Neuronal stem cell (in vitro differentiated cells): ENCODE data around the gene STX4.

Experiments
- DNase-seq: peaks from one replicate; pipeline ENCODE4 v3.0.0-alpha.2; 2013; ENCODE audit warnings: low spot score
- H2AFZ ChIP-seq: one replicate; pipeline ENCODE4 v1.6.1; 2013; ENCODE audit warnings: mild to moderate bottlenecking, low read length, inconsistent platforms
- H2AK5ac ChIP-seq: 2 replicates; pipeline ENCODE4 v1.6.1; 2013; ENCODE audit warnings: low read depth, mild to moderate bottlenecking, inconsistent platforms, low read length, moderate library complexity, mixed read lengths
- H2BK120ac ChIP-seq: 2 replicates; pipeline ENCODE4 v1.6.1; 2013; ENCODE audit warnings: low read depth, mild to moderate bottlenecking, inconsistent platforms, low read length, moderate library complexity, mixed read lengths
- H2BK12ac ChIP-seq: one replicate; pipeline ENCODE4 v1.6.1; 2013; ENCODE audit warnings: low read length, inconsistent platforms
- H2BK15ac ChIP-seq: 2 replicates; pipeline ENCODE4 v1.6.1; 2013; ENCODE audit warnings: mild to moderate bottlenecking, low read length, inconsistent platforms, mixed read lengths
- H2BK5ac ChIP-seq: one replicate; pipeline ENCODE4 v1.6.1; 2013; ENCODE audit warnings: inconsistent platforms, mild to moderate bottlenecking, low read length, moderate library complexity
- H3K14ac ChIP-seq: one replicate; pipeline ENCODE4 v1.6.1; 2013; ENCODE audit warnings: low read length, inconsistent platforms
- H3K18ac ChIP-seq: 2 replicates; pipeline ENCODE4 v1.6.1; 2013; ENCODE audit warnings: low read length, inconsistent platforms
- H3K23ac ChIP-seq: 2 replicates; pipeline ENCODE4 v1.6.1; 2013; ENCODE audit warnings: low read depth, mild to moderate bottlenecking, mixed read lengths, low read length, inconsistent platforms; ENCODE audit not compliant: poor library complexity
- H3K27ac ChIP-seq: replicated peaks from 3 replicates; pipeline ENCODE4 v1.5.1; 2013; ENCODE audit warnings: low read length, inconsistent platforms
- H3K27me3 ChIP-seq, 3 experiments: 2 replicates each; pipeline ENCODE4 v1.6.1; 2013; ENCODE audit warnings: low read length in 3 of 3, mild to moderate bottlenecking in 2 of 3, inconsistent platforms in 1 of 3, low read depth in 1 of 3, mixed read lengths in 1 of 3, moderate library complexity in 1 of 3; ENCODE audit not compliant: control insufficient read depth in 3 of 3, insufficient read depth in 3 of 3
- H3K36me3 ChIP-seq, 2 donors: replicated peaks in 1 of 2; 2 replicates each; pipeline ENCODE4 v1.6.1; 2013; ENCODE audit warnings: low read length in 2 of 2; ENCODE audit not compliant: control insufficient read depth in 2 of 2, insufficient read depth in 2 of 2
- H3K4ac ChIP-seq: 2 replicates; pipeline ENCODE4 v1.6.1; 2013; ENCODE audit warnings: inconsistent platforms, mild to moderate bottlenecking, low read length, moderate library complexity
- H3K4me1 ChIP-seq, 2 donors: 1 replicate in 1 of 2; 2 replicates in 1 of 2; pipeline ENCODE4 v1.6.1; 2013; ENCODE audit warnings: low read length in 2 of 2, low read depth in 1 of 2; ENCODE audit not compliant: control insufficient read depth in 2 of 2, insufficient read depth in 1 of 2
- H3K4me2 ChIP-seq: one replicate; pipeline ENCODE4 v1.6.1; 2013; ENCODE audit warnings: mild to moderate bottlenecking, low read length, inconsistent platforms; ENCODE audit not compliant: insufficient read depth, poor library complexity, severe bottlenecking
- H3K4me3 ChIP-seq, 2 donors: 2 replicates each; pipeline ENCODE4 v1.5.1; 2013; ENCODE audit warnings: low read length in 2 of 2, mild to moderate bottlenecking in 2 of 2, inconsistent platforms in 1 of 2, moderate library complexity in 1 of 2
- H3K79me1 ChIP-seq: one replicate; pipeline ENCODE4 v1.6.1; 2013; ENCODE audit warnings: low read depth, mild to moderate bottlenecking, inconsistent platforms, low read length, moderate library complexity
- H3K9ac ChIP-seq: one replicate; pipeline ENCODE4 v1.6.1; 2013; ENCODE audit warnings: mild to moderate bottlenecking, low read depth, low read length, inconsistent platforms; ENCODE audit not compliant: poor library complexity
- H3K9me3 ChIP-seq, 2 donors: replicated peaks in 1 of 2; 2 replicates each; pipeline versions ENCODE3 to v1.6.1; 2013; ENCODE audit warnings: low read length in 2 of 2, mild to moderate bottlenecking in 2 of 2, inconsistent platforms in 1 of 2, low read depth in 1 of 2, mixed read lengths in 1 of 2, moderate library complexity in 1 of 2; ENCODE audit not compliant: control insufficient read depth in 2 of 2, insufficient read depth in 1 of 2
- H4K8ac ChIP-seq: one replicate; pipeline ENCODE4 v1.6.1; 2013; ENCODE audit warnings: low read depth, mild to moderate bottlenecking, inconsistent platforms, low read length, moderate library complexity
- H4K91ac ChIP-seq: one replicate; pipeline ENCODE4 v1.6.1; 2013; ENCODE audit warnings: low read length, low read depth, mild to moderate bottlenecking, inconsistent platforms; ENCODE audit not compliant: poor library complexity
- WGBS, 2 donors: extraction: QIAGEN DNeasy Blood & Tissue Kit; methylation state at CpG; one replicate each; pipeline ENCODE4 v1.1.7; 2013; ENCODE audit warnings: missing lambda C conversion rate in 2 of 2, mixed read lengths in 1 of 2; ENCODE audit not compliant: insufficient read length in 2 of 2, insufficient replicate concordance in 1 of 2; ENCODE audit errors: extremely low coverage in 2 of 2; 5-methylcytosine and 5-hydroxymethylcytosine counted together

STX4 gene

GRCh38 chr16:31077592-31078396 lies 44.4 kb downstream of the STX4 start:
- H3K9ac ChIP-seq, result no peak overlapping the region
- H2BK15ac ChIP-seq, result no peak overlapping the region
- H2AFZ ChIP-seq, result no peak overlapping the region
- DNase-seq, result no peak
- WGBS, 2 donors, result no CpG with 5 or more reads among the region's 30 CpGs
- H3K23ac ChIP-seq, result peak overlapping the region; percentile 65
- no peak overlapping the region for H3K4me3 ChIP-seq
- H2AK5ac ChIP-seq, result no peak overlapping the region
- H4K91ac ChIP-seq, result no peak overlapping the region
- H3K27me3 ChIP-seq, result no peaks in the 10 kb centered on the region
- H3K27ac ChIP-seq, result no peak overlapping the region
- H3K4me1 ChIP-seq, result peaks cover 0 to 3% of the 10 kb centered on the region in 2 donors
- no peak overlapping the region for H3K14ac ChIP-seq
- peaks cover 34% of the 10 kb centered on the region for H3K79me1 ChIP-seq
- no peak overlapping the region for H4K8ac ChIP-seq
- H3K4ac ChIP-seq, result no peak overlapping the region
- H2BK5ac ChIP-seq, result no peak overlapping the region
- H3K18ac ChIP-seq, result no peak overlapping the region
- H2BK12ac ChIP-seq, result no peak overlapping the region
- H3K4me2 ChIP-seq, result no peak overlapping the region
- H3K9me3 ChIP-seq, result no peaks in the 10 kb centered on the region
- H3K36me3 ChIP-seq, result peaks cover 66 to 72% of the 10 kb centered on the region in 2 donors
- no peak overlapping the region for H2BK120ac ChIP-seq

- Histone ChIP-seq H3K36me3 (peaks cover 67 to 82% of the 10 kb centered on the region in 2 donors), H2BK5ac (no peak overlapping the region), H3K4me1 (peaks cover 0 to 3% of the 10 kb centered on the region in 2 donors), H3K23ac (no peak overlapping the region), H3K4me3 (no peak overlapping the region), H3K79me1 (peaks cover 34% of the 10 kb centered on the region), H4K91ac (no peak overlapping the region), H3K4ac (no peak overlapping the region), H4K8ac (no peak overlapping the region), H3K4me2 (no peak overlapping the region), H3K18ac (no peak overlapping the region), H3K9me3 (no peaks in the 10 kb centered on the region), H2AFZ (no peak overlapping the region), H2BK120ac (no peak overlapping the region), H3K27me3 (no peaks in the 10 kb centered on the region), H2BK12ac (no peak overlapping the region), H2BK15ac (no peak overlapping the region), H3K27ac (no peak overlapping the region), H2AK5ac (no peak overlapping the region), H3K9ac (no peak overlapping the region), H3K14ac (no peak overlapping the region)
- DNase-seq, result no peak
- WGBS, 2 donors, result no CpG with 5 or more reads among the region's 15 CpGs
Observed at GRCh38 chr16:31078597-31079341, 45.4 kb downstream of the STX4 start.

GRCh38 chr16:31079342-31079944 lies 46.1 kb downstream of the STX4 start:
- Histone ChIP-seq H2BK15ac (no peak overlapping the region), H3K79me1 (peaks cover 34% of the 10 kb centered on the region), H3K9me3 (no peaks in the 10 kb centered on the region), H2BK5ac (no peak overlapping the region), H3K27me3 (no peaks in the 10 kb centered on the region), H3K23ac (no peak overlapping the region), H3K18ac (no peak overlapping the region), H3K4me3 (no peak overlapping the region), H4K8ac (no peak overlapping the region), H3K4ac (no peak overlapping the region), H2BK120ac (no peak overlapping the region), H3K36me3 (peaks cover 67 to 88% of the 10 kb centered on the region in 2 donors), H3K14ac (no peak overlapping the region), H3K27ac (no peak overlapping the region), H3K4me1 (peaks cover 0 to 3% of the 10 kb centered on the region in 2 donors), H4K91ac (no peak overlapping the region), H3K4me2 (no peak overlapping the region), H2AK5ac (no peak overlapping the region), H2BK12ac (no peak overlapping the region), H3K9ac (no peak overlapping the region), H2AFZ (no peak overlapping the region)
- DNase-seq, result no peak
- WGBS, 2 donors, result no CpG with 5 or more reads among the region's 13 CpGs
